Endothelial cell of umbilical vein (primary cell): ENCODE measurements around the gene KNCN. TPM values are rescaled to one million over a fixed set of nuclear protein-coding genes. Genes with fewer than 3 reads are reported as not detected.

Experiments
- BruUV-seq: library from RNA; stranded (reverse); fragments of 400-500 nt; replicated peaks from 2 replicates; lab custom pipeline; 2021; lab: Mats Ljungman, UMichigan
- CTCF ChIA-PET: fragments of 300-600, 350-600 bp; sonication (Branson Sonifier 250); formaldehyde crosslinking; loops from one replicate; lab custom pipeline; 2021; ENCODE audit warnings: antibody characterized with exemption, inconsistent platforms; lab: Charles Lee
- POLR2A ChIA-PET: fragments of 300-600, 350-600 bp; sonication (Branson Sonifier 250); formaldehyde crosslinking; loops from one replicate; lab custom pipeline; 2021; ENCODE audit warnings: antibody characterized with exemption, inconsistent platforms; lab: Charles Lee
- DNase-seq: peaks from one replicate; pipeline ENCODE4 v3.0.0-alpha.2; 2011; ENCODE audit warnings: low read depth, low spot score
- FAIRE-seq: peaks from 2 replicates; lab custom pipeline; 2011; peaks lifted over from hg19 to GRCh38; lab: Jason Lieb, UNC
- H2AFZ ChIP-seq: 2 replicates; pipeline ENCODE4 v1.6.0; 2012; ENCODE audit warnings: low read depth, low read length, control low read depth, inconsistent platforms
- H3K27ac ChIP-seq: 2 replicates; pipeline ENCODE4 v1.5.1; 2011; ENCODE audit warnings: low read depth, mild to moderate bottlenecking, control low read depth, low read length, moderate library complexity; ENCODE audit not compliant: insufficient read depth
- H3K27me3 ChIP-seq, 2 experiments: 2 replicates each; pipeline versions ENCODE4 v1.6.0 to v1.6.1; 2011; ENCODE audit warnings: low read length in 2 of 2, mixed read lengths in 1 of 2; ENCODE audit not compliant: control insufficient read depth in 2 of 2, insufficient read depth in 2 of 2
- H3K36me3 ChIP-seq, 2 experiments: 2 replicates in 1 of 2; 3 replicates in 1 of 2; pipeline ENCODE4 v1.5.1; 2011; ENCODE audit warnings: low read length in 2 of 2, mild to moderate bottlenecking in 1 of 2, moderate library complexity in 1 of 2; ENCODE audit not compliant: control insufficient read depth in 2 of 2, insufficient read depth in 2 of 2; ENCODE audit errors: extremely low read depth in 1 of 2
- H3K4me1 ChIP-seq: 3 replicates; pipeline ENCODE4 v1.5.1; 2011; ENCODE audit warnings: mild to moderate bottlenecking, low read length; ENCODE audit not compliant: control insufficient read depth, insufficient read depth; ENCODE audit errors: extremely low read depth
- H3K4me2 ChIP-seq: 2 replicates; pipeline ENCODE4 v1.6.1; 2011; ENCODE audit warnings: low read length, control low read depth, mixed read lengths; ENCODE audit not compliant: insufficient read depth
- H3K4me3 ChIP-seq, 3 experiments: fragments of 200-600 bp in 1 of 3; sonication (generic), shearing (Covaris generic) in 1 of 3; replicated peaks in 1 of 3; 2 replicates each; pipeline ENCODE4 v1.5.1; 2011 to 2016; ENCODE audit warnings: control low read depth in 3 of 3, low read length in 3 of 3, mild to moderate bottlenecking in 2 of 3, inconsistent platforms in 1 of 3, low read depth in 1 of 3, moderate library complexity in 1 of 3; ENCODE audit not compliant: insufficient read depth in 1 of 3
- H3K79me2 ChIP-seq: 2 replicates; pipeline ENCODE4 v1.6.0; 2012; ENCODE audit warnings: low read length, inconsistent platforms; ENCODE audit not compliant: control insufficient read depth, insufficient read depth
- H3K9ac ChIP-seq: replicated peaks from 2 replicates; pipeline ENCODE3; 2011; ENCODE audit warnings: low read length, control low read depth; ENCODE audit not compliant: insufficient read depth; ENCODE audit errors: extremely low read depth
- H3K9me1 ChIP-seq: replicated peaks from 3 replicates; pipeline ENCODE4 v1.6.0; 2011; ENCODE audit warnings: mild to moderate bottlenecking, low read length; ENCODE audit not compliant: control insufficient read depth, insufficient read depth; ENCODE audit errors: extremely low read depth
- H3K9me3 ChIP-seq: replicated peaks from 2 replicates; pipeline ENCODE4 v1.5.1; 2012; ENCODE audit warnings: low read length, inconsistent platforms; ENCODE audit not compliant: control insufficient read depth, insufficient read depth
- H4K20me1 ChIP-seq: replicated peaks from 2 replicates; pipeline ENCODE3; 2011; ENCODE audit warnings: mild to moderate bottlenecking, low read length; ENCODE audit not compliant: control insufficient read depth, insufficient read depth; ENCODE audit errors: extremely low read depth
- CTCF ChIP-seq, 2 donors: IDR thresholded peaks; 1 replicate in 1 of 2; 2 replicates in 1 of 2; pipeline ENCODE4 v1.5.1; 2011; ENCODE audit warnings: low read length in 2 of 2, mild to moderate bottlenecking in 2 of 2, moderate library complexity in 2 of 2, control low read depth in 1 of 2, inconsistent platforms in 1 of 2, low read depth in 1 of 2; ENCODE audit not compliant: insufficient read depth in 1 of 2; ENCODE audit errors: extremely low read depth in 1 of 2
- EZH2 ChIP-seq: IDR thresholded peaks from 2 replicates; pipeline ENCODE4 v1.6.1; 2012; ENCODE audit warnings: borderline replicate concordance, low read depth, mild to moderate bottlenecking, moderate library complexity, low read length, inconsistent platforms; ENCODE audit not compliant: severe bottlenecking
- FOS ChIP-seq: IDR thresholded peaks from 2 replicates; pipeline ENCODE4 v1.6.1; 2011; ENCODE audit warnings: mild to moderate bottlenecking, low read length, moderate library complexity, borderline replicate concordance; ENCODE audit not compliant: insufficient read depth
- GATA2 ChIP-seq: IDR thresholded peaks from 2 replicates; pipeline ENCODE4 v1.7.0; 2011; ENCODE audit warnings: low read depth, mild to moderate bottlenecking, moderate library complexity, mixed read lengths, low read length; ENCODE audit not compliant: insufficient read length, insufficient read depth
- JUN ChIP-seq: IDR thresholded peaks from 2 replicates; pipeline ENCODE4 v1.6.1; 2011; ENCODE audit warnings: borderline replicate concordance, low read depth; ENCODE audit not compliant: insufficient read length, insufficient read depth
- MAX ChIP-seq: IDR thresholded peaks from 2 replicates; pipeline ENCODE4 v1.6.1; 2011; ENCODE audit not compliant: insufficient read depth, insufficient read length
- MYC ChIP-seq: IDR thresholded peaks from one replicate; pipeline ENCODE4 v1.6.1; 2011; ENCODE audit warnings: mild to moderate bottlenecking, low read depth, low read length
- POLR2A ChIP-seq: IDR thresholded peaks from 2 replicates; pipeline ENCODE4 v1.6.1; 2012; ENCODE audit warnings: low read depth, mild to moderate bottlenecking, control low read depth, low read length
- POLR2AphosphoS5 ChIP-seq: IDR thresholded peaks from 2 replicates; pipeline ENCODE4 v1.6.1; 2012; ENCODE audit warnings: low read depth, mild to moderate bottlenecking, control low read depth, low read length, moderate library complexity; ENCODE audit not compliant: insufficient read depth
- dilution Hi-C: fragments of 300-500 bp; cut with MboI; formaldehyde crosslinking; loops from one replicate; pipeline ENCODE4 v1.15.0; 2019; ENCODE audit warnings: low sequenced_read_pairs; ENCODE audit not compliant: extremely low pct_ligation_motif_present
- intact Hi-C: fragments of 100-400 bp; cut with micrococcal nuclease; formaldehyde crosslinking; loops from one replicate; pipeline ENCODE4 v1.10.0; 2022
- polyA plus RNA-seq, 4 experiments: library from polyadenylated mRNA; depleted of rRNA in 3 of 4; stranded (reverse) in 3 of 4; unstranded in 1 of 4; fragments of >200 nt; gene quantifications; 2 replicates each; pipeline versions ENCODE4 v1.2.1 to v1.2.3, GENCODE V29; 2011 to 2012; ENCODE audit warnings: missing spikeins in 1 of 4
- total RNA-seq: library from RNA; stranded (reverse); gene quantifications from 2 replicates; pipeline ENCODE4 v1.2.3, GENCODE V29; 2021

KNCN gene
- total and polyA plus RNA-seq, 2 donors (not counting 3 experiments of a cell fraction or from before 2014, with no cell fraction given) = not detected

- ChIA-PET POLR2A (no interaction called here), CTCF (interaction anchor here (1.4 to 6.5 kb wide), 11 partner anchors 20 to 200 kb away, joined by 5 to 165 read pairs (median 9); no protein-coding TSS in a partner anchor)
- no peaks in the 10 kb centered on the region for H3K9me3 ChIP-seq
- no peak overlapping the region for H3K4me3 ChIP-seq
- DNase-seq (no peak), FAIRE-seq (no peak)
- no peak overlapping the region for H3K4me2 ChIP-seq
- no peaks in the 10 kb centered on the region for H4K20me1 ChIP-seq
- H3K27ac ChIP-seq = no peak overlapping the region
- BruUV-seq = no TSS peak
- H3K4me1 ChIP-seq = peaks cover under 1% of the 10 kb centered on the region
- H3K27me3 ChIP-seq = peaks cover 46 to 51% of the 10 kb centered on the region in 2 experiments
- H3K9me1 ChIP-seq = no peaks in the 10 kb centered on the region
- TF ChIP-seq MAX = no peak
- TF ChIP-seq GATA2 = no peak
- no peak for TF ChIP-seq MYC
- no peak for TF ChIP-seq FOS
- TF ChIP-seq CTCF (IDR thresholded peaks at IDR 0.05; ENCODE audit: extremely low read depth in 1 of 2, insufficient read depth in 1 of 2, low read depth in 1 of 2, low read length in 2 of 2) = no peak
- no peak for TF ChIP-seq JUN
- no peak for TF ChIP-seq EZH2
- TF ChIP-seq POLR2A = no peak
- no peak for TF ChIP-seq POLR2AphosphoS5
- intact Hi-C loops = loop anchor here (1.0 kb wide), 4 partner anchors 51 to 122 kb away; no protein-coding TSS in a partner anchor
- no peaks in the 10 kb centered on the region for H3K36me3 ChIP-seq
- dilution Hi-C loops = no loop called here
- H2AFZ ChIP-seq = no peak overlapping the region
- no peak overlapping the region for H3K9ac ChIP-seq
- no peaks in the 10 kb centered on the region for H3K79me2 ChIP-seq
Measured at GRCh38 chr1:46528297-46528955, 23.0 kb downstream of the KNCN start.
